ENCODE data around the gene SLC66A2.

Gene SLC66A2

GRCh38 chr18:79863161-79864005, 88.1 kb downstream of the SLC66A2 start:
- no peak overlapping the region for H3K4me3 ChIP-seq (replicated peaks; ENCODE audit: insufficient read depth, low read length)
- TF ChIP-seq SPI1 (IDR thresholded peaks at IDR 0.05; ENCODE audit: borderline replicate concordance, low read depth) (no peak), REST (IDR thresholded peaks at IDR 0.05; ENCODE audit: insufficient replicate concordance, low read depth) (no peak)
- H3K27me3 ChIP-seq (ENCODE audit: insufficient read depth, poor library complexity, severe bottlenecking): no peaks in the 10 kb centered on the region
- H3K27ac ChIP-seq (replicated peaks): no peak overlapping the region
- no peak for DNase-seq (ENCODE audit: low read depth in 1 of 2, low spot score in 1 of 2)

- TF ChIP-seq GABPA (IDR thresholded peaks at IDR 0.05; ENCODE audit: low read depth) (no peak), POLR2AphosphoS5 (IDR thresholded peaks at IDR 0.05; ENCODE audit: low read depth) (no peak), CTCF (IDR thresholded peaks at IDR 0.05; ENCODE audit: insufficient read depth, low read length) (no peak), SPI1 (IDR thresholded peaks at IDR 0.05; ENCODE audit: borderline replicate concordance, low read depth) (no peak), REST (IDR thresholded peaks at IDR 0.05; ENCODE audit: insufficient replicate concordance, low read depth) (no peak)
- Histone ChIP-seq H3K27ac (replicated peaks) (no peak overlapping the region), H3K27me3 (ENCODE audit: insufficient read depth, poor library complexity, severe bottlenecking) (no peaks in the 10 kb centered on the region), H3K4me3 (replicated peaks; ENCODE audit: insufficient read depth, low read length) (no peak overlapping the region)
- DNase-seq (ENCODE audit: low read depth in 1 of 2, low spot score in 1 of 2): no peak
These were observed 88.9 kb downstream of the SLC66A2 start for GRCh38 chr18:79862562-79862961.

DNA sequence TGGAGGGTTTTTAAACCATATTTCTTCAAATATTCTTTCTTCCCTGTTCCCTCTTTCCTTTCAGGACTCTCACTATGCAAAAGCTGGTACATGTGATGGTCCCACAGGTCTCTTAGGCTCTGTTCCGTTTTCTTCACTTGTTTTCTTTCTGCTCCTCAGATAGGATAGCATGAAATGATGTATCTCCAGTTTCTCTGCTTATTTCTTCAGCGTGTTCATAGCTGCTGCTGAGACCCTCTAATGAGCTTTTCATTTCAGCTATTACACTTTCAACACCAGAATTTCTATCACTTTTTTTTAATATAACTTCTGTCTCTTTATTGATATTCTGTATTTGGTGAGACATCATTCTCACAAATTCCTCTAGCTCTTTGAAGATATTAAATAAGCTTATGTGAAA, 89.8 kb downstream of the SLC66A2 start:
- no peak for TF ChIP-seq CTCF (IDR thresholded peaks at IDR 0.05; ENCODE audit: insufficient read depth, low read length)
- no peak for TF ChIP-seq SPI1 (IDR thresholded peaks at IDR 0.05; ENCODE audit: borderline replicate concordance, low read depth)
- no peak for TF ChIP-seq POLR2AphosphoS5 (IDR thresholded peaks at IDR 0.05; ENCODE audit: low read depth)
- no peak for TF ChIP-seq REST (IDR thresholded peaks at IDR 0.05; ENCODE audit: insufficient replicate concordance, low read depth)
- TF ChIP-seq GABPA (IDR thresholded peaks at IDR 0.05; ENCODE audit: low read depth): no peak

More for the DNA sequence above, 89.8 kb downstream of the SLC66A2 start:
- DNase-seq (ENCODE audit: low read depth in 1 of 2, low spot score in 1 of 2): no peak
- Histone ChIP-seq H3K27ac (replicated peaks) (no peak overlapping the region), H3K4me3 (replicated peaks; ENCODE audit: insufficient read depth, low read length) (no peak overlapping the region), H3K27me3 (ENCODE audit: insufficient read depth, poor library complexity, severe bottlenecking) (no peaks in the 10 kb centered on the region)
